GM11168 (cell line): Measurements from ENCODE around the gene FGR.
"Not testable (repeated sequence)": the region's sequence is repeated elsewhere in the genome, so short reads cannot be mapped to it uniquely, and the experiment has no call there.

Experiments
- in situ Hi-C: fragments of 300-500 bp; cut with MboI; formaldehyde crosslinking; loops from one replicate; pipeline ENCODE4 v1.12.0; 2022; ENCODE audit warnings: low sequenced_read_pairs; ENCODE audit not compliant: unreplicated experiment

The FGR gene

DNA sequence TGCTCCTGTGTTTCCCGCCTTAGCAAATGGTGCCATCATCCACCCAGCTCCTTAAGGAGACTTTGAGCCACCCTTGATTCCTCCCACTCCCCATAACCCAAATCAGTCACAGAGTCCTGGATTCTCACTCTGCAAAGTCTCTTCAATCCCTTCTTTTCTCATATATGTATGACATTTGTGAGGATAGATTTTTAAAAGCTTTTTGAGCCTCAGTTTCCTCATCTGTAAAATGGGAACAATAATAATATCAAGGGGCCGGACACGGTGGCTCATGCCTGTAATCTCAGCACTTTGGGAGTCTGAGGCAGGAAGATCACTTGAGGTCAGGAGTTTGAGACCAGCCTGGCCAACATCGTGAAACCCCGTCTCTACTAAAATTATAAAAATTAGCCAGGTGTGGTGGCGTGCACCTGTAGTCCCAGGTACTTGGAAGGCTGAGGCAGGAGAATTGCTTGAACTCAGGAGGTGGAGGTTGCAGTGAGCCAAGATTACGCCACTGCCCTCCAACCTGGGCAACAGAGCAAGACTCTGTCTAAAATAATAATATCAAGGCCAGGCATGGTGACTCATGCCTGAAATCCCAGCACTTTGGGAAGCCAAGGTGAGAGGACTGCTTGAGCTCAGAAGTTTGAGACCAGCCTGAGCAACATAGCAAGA is 15.1 kb downstream of the FGR start:
- in situ Hi-C loops = not testable (repeated sequence)

DNA sequence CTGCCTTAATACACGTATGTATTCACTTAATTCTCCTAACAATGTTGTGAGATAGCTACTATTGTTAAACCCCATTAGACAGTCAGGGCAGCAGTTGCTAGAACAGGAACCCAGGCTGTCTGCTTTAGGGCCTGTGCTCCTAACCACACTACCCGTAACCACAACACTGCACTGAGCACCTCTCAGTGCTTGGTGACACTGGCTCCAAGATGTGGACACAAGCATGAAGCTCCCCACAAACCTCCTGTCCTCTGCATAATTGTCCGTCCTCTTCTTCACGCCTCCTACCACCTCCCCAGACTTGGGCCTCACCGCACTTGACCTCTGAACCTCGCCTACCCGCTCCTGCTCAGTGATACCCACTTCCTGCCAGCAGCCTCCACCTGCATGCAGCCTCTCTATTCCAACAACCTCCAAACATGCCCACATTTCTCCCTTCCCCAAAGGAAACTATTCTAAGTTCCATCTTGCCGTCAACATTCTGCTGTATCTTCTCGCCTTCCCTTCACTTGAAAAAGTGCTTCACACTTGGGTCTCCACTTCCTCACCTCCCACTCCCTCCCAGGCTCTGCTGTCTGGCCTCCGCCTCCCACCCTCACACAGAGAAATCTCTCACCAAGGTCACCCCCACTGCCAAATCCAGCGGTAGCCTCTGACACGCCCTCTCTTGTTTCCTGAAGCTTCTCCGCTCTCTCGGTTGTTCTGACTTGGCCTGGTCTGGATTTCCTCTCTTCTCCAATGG is 16.5 kb downstream of the FGR start:
- in situ Hi-C loops = no loop called here

DNA sequence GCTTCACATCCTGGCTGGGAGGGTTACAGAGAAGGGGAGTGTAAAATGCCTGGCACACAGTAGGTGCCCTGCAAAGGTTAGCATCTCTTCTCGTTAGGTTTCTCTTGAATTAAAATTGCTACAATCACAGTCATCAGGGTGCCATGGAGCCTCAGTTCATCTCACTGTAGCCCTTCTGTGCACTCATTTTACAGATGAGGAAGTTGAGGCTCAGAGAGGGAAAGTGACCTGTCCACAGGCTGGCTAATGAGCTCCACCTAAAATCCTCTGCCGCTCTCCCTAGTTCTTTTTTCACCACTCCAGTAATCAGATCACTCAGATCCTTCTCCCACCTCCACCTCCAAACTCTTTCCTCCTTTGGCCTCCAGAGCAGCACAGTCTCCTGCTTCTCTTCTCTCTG is 17.6 kb downstream of the FGR start:
- in situ Hi-C loops = no loop called here

DNA sequence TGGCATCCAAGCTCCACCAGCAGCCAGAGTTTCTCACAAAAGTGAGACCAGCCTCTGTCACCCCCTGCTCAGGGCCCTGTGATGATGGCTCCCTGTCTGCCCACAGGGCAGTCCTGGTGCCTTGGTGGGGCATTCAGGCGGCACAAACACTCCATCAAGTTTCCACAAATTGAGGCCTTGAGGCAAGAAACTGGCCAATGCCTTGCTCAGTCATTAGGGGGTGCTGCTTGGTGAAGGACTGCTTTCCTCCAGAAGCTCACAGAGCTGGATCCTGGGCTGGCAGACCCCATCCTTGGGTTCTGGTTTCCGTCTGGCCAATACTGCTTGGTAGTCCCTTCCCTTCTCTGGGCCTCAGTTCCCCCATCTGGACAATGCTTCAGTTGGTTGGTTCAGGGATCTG is 18.5 kb downstream of the FGR start:
- in situ Hi-C loops = no loop called here

DNA sequence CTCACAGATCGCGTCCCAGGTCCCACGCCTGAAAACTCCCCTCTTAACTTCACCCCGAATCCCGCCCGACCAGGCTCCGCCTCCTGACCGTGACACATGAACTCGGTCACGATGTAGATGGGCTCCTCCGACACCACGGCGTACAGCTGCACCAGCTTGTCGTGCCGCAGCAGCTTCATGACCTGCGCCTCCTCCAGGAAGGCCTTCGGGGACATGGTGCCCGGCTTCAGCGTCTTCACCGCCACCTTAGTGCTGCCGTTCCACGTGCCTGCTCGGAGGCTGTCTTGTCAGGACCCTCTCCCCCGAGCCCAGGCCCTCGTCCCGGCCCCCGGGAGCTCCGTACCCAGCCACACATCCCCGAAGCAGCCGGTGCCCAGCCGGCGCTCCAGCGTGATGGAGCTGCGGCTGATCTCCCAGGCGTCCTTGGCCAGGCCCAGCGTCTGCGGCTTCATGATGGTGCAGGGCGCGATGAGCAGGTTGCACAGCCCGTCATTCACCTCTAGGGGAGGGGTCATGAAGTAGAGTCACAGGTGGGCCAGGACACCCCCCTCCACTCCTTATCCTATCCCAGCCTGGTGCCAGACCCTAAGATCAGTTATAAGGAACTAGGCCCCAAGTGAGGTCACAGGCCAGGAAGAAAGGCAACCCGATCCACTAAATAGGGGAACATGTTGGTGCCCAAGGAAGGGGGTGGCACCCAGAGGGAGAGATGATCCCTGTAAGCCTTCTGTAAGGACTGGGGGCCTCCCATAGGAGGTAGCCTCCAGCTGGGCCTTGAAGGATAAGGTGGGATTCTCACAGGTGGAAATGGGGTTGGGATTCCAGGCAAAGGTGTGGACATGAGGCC is 19.4 kb downstream of the FGR start:
- in situ Hi-C loops = no loop called here

DNA sequence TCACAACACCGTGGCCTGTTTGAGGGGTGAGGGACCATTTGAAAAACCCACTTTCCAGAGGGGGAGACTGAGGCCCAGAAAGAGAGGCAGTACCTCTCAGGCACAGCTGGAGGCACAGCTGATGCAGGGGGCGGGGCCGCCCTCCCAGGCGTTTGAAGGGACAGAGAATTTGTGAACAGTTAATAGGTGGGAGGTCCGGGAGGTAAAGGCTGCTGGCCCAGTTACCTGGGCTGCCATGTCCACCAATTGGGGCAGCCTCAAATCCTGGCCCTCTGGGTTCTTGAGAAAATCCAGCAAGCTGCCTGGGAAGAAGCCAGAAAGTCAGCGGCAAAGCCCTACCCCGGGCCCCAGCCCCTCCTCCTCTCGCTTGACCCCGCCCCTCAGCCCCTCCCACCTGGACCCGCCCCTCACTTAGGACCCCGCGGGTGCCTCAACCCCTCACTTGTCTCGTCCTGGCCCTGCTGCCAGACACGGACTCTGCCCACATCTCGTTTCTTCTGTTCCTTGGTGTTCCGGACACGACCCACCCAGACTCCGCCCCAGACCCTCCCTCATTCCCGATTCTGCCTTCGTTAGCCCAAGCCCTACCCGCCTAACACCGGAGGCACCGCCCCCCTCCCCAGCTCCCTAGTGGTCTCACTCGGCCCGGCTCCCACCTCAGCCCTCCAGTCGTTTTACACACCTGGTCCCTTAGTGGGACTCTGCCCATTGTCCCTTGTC is 20.2 kb downstream of the FGR start:
- in situ Hi-C loops = no loop called here

DNA sequence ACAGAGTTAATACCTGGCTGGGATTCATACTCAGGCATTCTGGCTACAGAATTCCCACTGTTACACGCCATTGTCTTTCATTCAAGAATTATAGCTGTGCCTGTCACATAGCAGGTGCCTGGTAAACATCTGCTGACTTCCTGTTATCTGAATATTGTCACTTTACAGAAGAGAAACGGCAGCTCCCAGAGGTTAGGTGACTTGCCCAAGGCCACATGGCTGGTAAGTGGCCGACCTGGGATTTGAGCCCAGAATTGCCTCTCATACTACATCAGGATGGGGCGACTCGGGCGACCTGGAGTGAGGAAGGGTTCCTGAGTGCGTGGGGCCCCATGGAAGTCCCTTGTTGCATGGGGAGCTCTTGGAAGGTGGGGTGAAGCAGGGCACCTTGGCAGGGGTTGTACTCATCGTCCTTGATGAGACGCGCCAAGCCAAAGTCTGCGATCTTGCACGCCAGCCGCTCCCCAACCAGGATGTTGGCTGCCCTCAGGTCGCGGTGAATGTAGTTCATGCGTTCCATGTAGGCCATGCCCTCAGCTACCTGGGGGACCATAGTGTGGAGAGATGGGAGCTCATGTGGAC is 20.9 kb downstream of the FGR start:
- in situ Hi-C loops = no loop called here

DNA sequence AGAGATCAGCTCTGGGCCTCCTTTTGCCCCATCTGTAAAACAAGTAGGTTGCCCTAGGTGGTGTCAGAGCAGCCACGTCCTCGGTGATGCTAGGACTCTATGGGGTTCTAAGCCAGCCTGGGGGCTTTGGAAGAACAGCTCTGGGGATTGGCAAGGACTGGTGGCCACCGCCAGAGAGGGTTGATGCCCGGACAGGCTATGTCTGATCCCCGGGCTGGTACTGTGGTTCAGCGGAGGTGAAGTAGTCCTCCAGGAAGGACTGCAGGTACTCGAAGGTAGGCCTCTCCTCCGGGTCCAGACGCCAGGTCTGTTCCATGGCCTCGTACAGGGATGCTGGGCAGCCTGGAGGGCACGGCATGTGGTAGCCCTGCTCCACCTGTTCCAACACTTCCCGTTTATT is 22.3 kb downstream of the FGR start:
- in situ Hi-C loops = no loop called here

DNA sequence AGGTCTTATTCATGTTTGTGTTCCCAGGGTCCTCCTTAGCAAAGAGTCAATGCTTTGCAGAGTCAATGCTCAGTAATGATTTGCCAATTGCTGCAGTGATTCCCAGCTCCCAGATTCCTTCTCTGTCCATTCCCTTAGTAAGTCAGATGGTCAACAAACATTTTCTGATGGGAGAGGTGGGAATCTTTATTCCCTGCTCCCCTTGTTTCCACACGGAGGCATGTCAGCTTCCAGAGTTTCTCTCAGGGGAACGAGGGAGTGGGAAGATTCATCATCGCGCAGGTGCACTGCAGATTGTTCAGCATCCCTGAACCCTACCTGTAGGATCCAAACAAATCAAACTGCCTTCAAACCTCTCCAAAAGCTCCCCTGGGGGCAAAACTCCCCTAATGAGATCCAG is 23.5 kb downstream of the FGR start:
- in situ Hi-C loops = no loop called here

DNA sequence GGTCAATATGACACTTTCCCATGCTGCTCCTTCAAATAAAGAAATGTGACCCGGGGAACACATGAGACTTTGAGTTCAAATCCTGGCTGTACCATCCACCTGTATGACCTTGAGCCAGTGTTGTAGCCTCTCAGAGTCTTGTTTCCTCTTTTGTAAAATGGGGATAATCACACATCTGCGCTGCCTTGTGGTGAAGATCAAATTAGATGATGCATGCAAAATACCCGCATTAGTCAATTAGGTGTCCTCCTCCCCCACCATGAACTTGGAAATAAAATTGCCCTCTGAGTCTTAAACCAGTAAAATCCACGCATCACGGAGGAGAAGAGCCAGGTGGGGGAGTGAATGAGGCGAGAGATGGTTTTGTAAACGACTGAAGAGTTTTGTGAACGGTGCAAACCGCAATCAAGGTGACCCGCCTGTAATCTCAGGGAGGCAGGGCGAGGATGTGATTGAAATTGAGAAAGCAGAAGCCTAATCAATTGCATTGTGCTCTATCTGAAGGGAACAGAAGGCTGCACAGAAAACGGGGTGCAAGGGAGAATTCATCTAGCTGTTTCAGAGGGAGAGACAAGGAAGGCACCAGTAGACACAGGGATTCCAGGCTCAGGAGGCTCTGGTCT is 25.3 kb downstream of the FGR start:
- in situ Hi-C loops = loop anchor here (5.0 to 10.0 kb wide), 2 partner anchors 48 to 215 kb away; partner anchors contain the start of gene GPR3

DNA sequence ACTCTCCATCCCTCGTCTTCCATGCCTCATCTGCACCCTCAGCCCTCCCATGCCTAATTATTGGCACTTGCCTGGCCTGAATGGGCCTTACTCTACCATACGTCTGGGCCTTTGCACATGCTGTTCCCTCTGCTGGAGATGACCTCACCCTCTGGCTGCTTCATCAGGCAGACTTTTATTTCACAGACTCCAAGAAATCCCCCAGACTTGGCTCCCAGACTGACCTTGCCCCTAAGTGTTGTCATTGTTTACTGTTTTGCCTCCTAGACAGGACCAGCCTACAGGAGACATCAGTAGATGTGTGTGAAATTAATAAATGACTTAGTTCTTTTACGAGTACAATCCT is 25.8 kb downstream of the FGR start:
- in situ Hi-C loops = loop anchor here (5.0 to 10.0 kb wide), 2 partner anchors 48 to 214 kb away; partner anchors contain the start of gene GPR3

DNA sequence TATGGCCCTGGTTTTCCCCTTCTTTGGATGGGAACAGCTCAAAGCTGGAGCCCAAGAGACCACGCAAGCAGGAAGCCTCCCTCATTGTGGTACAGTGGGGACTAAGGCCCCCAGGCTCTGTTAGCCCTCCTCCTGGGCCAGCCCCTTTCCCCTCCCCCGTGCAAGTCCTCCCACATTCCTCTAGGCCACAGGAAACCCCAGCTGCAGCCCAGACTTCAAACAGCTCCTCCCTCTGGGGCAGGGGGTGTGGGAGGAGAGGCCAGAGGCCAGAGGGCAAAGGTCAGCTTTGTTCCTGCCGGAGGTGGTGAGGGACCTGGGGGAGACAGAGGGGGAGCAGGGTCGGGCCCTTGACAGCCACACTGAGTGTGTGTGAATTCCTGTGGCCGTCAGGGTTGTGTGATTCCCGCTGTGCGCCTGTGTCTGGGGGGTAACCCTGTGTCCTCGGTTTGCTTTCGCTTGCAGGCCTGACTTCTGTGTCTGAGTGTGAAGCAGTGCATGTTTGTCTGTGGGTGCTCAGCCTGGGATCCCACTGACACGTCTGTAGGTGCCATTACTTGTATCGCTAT is 27.7 kb downstream of the FGR start:
- in situ Hi-C loops = loop anchor here (5.0 to 10.0 kb wide), 2 partner anchors 50 to 213 kb away; partner anchors contain the start of gene GPR3

DNA sequence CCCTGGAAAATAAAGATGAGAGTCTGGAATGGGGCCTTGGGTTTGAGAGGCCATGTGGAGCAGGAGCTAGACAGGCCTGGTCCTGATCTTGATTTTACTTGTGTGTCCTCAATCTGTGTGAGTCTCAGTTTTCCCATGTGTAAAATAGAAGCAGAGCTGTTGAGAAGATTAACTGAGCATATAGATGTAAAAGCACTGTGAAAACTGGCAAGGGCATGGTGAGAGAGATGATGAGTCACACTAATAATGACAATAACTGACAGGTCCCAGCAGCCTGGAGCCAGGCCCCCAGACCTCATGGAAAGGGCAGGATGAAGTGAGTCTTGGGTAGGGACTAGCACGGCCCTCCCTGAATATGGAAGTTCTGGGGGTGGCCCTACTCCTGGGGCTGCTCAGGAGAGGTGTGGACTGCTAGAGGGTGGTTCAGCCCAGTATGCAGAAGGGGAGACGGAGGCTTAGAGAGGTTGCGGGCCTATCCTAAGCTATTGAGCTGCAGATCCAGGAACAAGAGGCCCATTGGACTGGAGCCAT is 28.2 kb downstream of the FGR start:
- in situ Hi-C loops = loop anchor here (5.0 to 10.0 kb wide), 2 partner anchors 51 to 212 kb away; partner anchors contain the start of gene GPR3

DNA sequence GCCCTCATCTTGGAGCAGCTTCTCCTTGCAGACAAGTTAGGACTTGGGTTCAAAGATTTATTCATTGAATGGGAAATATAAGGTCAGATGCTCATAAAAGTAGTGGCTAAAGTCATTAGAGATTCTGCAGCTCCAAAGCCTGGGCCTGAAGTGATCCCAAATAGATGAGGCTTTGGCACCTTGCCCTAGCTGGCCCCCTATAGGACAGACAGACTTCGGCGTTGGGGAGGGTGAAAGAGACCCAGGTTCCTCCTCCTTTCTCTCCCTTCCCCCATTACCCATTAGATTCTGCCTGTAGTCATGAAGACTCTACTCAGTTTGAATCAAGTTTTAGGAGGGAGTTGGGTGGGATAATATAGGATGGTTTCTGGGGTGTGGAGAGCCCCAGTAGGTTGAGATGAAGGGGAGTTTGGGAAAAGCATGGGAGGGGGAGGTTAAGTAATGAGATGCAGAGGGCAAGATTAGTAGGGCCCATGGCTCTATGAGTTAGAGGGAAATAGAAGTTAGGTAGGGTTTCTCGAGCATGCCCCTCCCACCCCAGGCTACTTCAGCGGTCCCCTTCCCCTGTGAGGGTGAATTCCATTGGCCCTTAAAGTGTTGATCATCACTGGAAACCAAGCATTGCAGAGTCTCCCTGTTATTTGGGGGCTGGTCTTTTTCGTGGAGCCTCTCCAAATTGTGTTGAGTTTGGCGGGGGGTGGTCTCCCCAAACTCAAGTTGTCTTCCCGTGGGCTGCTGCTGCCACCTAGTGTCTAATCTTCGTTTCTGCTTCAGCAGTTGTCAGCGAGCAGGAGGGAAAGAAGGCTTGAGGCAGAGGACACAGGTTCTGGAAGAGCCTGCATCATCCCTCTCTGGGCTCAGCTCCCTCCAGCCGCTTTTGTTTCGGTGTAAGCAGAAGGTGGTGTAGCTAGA is 28.9 kb downstream of the FGR start:
- in situ Hi-C loops = loop anchor here (5.0 to 10.0 kb wide), 2 partner anchors 51 to 211 kb away; partner anchors contain the start of gene GPR3

DNA sequence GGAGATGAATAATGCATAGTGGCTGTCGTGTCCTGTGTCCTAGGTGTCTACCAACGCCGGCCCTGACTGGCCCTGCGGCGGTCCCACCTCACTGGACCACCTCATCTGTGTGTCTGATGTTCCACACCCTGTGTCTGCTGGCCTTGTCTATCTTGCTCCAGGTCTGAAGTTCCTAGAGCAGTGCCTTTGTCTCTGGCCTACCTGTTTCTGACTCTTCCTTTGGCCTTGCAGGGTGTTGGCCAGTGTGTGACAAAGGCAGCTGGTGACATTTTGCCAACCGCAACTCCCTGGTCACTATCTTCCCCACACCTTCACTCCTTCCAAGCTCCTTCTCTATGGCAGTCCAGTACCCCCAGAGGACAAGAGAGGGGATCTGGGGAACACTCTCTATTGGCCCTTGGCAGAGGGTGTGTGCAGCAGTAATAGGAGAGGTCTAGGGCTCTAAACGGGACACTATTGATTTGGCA is 29.7 kb downstream of the FGR start:
- in situ Hi-C loops = loop anchor here (5.0 to 10.0 kb wide), 2 partner anchors 52 to 211 kb away; partner anchors contain the start of gene GPR3

DNA sequence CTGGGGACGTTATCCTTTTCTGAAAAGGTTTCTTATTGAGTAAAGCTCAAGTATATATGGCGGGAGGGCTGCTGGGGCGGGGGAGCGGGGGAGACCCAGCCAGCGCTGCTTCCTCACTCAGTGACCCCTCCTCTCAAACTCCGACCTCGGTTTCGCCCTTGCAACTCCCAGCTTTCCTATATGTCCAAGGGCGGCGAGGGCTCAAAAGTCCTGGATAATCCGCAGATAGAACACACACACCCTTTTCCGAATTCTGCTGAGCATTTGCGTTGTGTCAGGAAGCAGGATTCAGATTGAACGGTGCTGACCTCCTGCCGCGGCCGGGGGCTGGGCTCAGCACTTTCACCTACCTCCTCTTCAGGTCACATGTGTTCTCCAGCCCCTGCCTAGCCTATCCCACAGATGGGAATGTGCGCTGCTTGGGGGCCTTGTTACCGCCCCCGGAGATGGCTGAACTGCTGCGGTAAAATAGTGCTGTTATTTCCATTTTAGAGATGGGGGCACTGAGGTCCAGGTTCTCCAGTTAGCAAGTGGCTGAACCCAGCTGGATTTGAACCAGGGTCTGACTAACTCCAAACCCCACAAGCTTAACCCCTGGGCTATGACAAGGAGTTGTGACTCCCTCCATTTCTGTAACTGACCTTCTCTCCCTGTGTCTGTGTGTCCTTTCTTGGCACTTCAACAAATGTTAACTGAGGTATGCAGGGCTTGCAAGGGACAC is 30.2 kb downstream of the FGR start:
- in situ Hi-C loops = loop anchor here (5.0 to 10.0 kb wide), 2 partner anchors 53 to 210 kb away; partner anchors contain the start of gene GPR3
